ENCODE measurements around the gene KCTD15.
A peak's percentile ranks its signal among the peaks of the same experiment; 100 is the strongest.

Gene KCTD15

GRCh38 chr19:33772102-33772857 is 24.4 kb upstream of the KCTD15 start:
- DNase-seq, result no peak

GRCh38 chr19:33772858-33773180 is 23.9 kb upstream of the KCTD15 start:
- DNase-seq, result no peak

DNA sequence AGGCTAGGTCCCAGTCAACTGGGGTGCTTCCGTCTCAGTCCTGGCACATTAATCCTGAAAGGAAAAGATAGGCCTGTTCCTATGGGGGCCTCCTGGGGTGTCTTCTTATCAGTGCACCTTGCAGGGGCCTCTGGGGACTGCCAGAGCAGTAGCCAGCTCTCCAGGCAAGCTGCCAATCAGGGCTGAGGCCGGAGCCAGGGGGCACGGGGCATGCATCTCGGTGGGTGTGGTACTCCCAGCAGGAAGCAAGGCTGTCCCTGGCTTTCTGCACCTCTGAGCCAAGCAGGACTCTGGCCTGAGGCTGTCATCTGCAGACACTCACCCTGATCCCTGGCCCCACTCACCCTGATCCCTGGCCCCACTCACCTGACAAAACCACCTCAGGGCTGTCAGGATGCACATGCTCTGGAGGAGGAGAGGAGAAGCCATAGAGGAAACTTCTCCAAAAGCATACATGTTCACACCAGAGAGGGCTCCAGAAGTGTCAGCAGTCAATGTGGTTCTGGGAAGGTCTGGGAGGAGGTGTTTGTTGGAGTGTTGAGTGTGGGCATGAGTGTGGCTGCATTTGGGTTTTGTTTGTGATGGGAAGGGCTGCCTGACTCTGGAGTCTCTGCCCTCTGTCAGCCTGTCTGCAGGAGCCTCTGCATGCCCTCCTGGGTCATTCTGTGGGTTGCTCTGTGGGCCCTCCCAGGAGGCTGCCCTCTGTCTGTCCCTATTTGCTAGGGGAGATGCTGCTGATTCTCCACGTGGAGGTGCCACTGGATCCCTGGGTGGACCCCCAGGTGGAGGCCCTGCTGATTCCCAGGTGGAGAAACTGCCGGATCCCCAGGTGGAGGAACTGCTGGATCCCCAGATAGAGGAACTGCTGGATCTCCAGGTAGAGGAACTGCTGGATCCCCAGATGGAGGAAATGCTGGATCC is 22.7 kb upstream of the KCTD15 start:
- DNase-seq, result no peak

DNA sequence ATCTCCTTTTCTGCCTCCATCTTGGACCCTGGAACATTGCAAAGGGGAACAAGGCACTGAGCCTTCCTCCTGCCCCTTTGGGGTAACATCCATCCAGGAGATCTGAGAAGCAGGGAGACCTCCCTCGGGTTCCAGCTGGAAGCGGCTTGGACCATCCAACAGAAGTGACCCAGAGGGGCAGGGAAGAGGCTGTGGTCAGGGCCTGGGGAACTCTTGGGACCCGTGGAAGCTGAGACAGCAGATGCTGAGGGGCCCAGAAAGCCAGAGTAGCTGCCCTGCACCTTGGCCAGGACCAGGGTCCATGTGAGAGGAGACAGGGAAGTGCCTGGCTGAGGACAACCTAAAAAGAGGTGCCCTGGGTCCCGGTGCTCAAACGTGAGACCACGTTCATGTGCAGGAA is 21.9 kb upstream of the KCTD15 start:
- no peak for DNase-seq

- DNase-seq, result no peak
Observed at GRCh38 chr19:33775731-33776487, 20.8 kb upstream of the KCTD15 start.

DNA sequence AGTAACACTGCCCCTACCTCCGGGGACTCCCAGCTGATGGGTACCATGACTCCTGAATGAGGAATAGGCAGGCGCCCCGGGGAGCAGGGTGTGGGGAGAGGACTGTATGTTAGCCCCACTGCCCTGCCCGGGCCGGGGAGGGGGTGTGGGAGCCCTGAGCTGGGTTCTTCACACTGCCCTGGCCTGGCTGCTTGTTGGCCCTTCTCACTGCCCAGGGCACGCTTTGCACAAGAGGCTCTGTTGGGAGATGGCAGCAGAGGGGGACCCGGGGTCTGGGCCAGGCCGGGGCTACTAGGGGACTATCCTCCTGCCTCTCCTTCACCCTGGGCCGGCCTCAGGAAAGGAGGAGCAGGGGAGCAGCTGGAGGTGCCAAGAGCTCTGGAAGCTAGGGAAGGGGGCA is 19.3 kb upstream of the KCTD15 start:
- DNase-seq, result no peak

- DNase-seq, result no peak
Observed at GRCh38 chr19:33777753-33778088, 18.9 kb upstream of the KCTD15 start.

GRCh38 chr19:33778089-33778791 is 18.4 kb upstream of the KCTD15 start:
- peak; percentile 57 to 96 for DNase-seq

- DNase-seq, result no peak
Observed at GRCh38 chr19:33779849-33780248, 16.8 kb upstream of the KCTD15 start.

GRCh38 chr19:33780251-33780650 is 16.4 kb upstream of the KCTD15 start:
- no peak for DNase-seq

GRCh38 chr19:33780746-33781145 is 15.9 kb upstream of the KCTD15 start:
- DNase-seq, result no peak

GRCh38 chr19:33781415-33781935 is 15.2 kb upstream of the KCTD15 start:
- DNase-seq, result no peak

- DNase-seq, result no peak
Observed at GRCh38 chr19:33781996-33782395, 14.7 kb upstream of the KCTD15 start.

DNA sequence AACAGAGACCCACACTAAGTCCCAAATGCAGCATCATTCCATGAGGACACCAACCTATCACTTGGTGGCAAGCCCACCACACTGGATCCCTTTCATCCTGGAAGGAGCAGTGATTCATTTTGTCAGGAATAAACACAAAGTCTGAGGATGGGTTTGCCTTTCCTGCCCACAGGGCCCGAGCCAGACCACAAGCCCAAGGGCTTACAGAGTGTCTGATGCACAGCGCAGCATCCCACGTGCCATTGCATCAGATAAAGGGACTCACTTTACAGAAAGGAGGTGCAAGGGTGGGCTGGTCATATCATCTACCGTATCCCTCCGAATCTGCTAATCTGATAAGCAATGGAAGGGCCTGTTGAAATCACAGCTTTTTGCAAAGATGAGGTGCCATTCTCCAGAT is 12.2 kb upstream of the KCTD15 start:
- DNase-seq, result no peak

DNA sequence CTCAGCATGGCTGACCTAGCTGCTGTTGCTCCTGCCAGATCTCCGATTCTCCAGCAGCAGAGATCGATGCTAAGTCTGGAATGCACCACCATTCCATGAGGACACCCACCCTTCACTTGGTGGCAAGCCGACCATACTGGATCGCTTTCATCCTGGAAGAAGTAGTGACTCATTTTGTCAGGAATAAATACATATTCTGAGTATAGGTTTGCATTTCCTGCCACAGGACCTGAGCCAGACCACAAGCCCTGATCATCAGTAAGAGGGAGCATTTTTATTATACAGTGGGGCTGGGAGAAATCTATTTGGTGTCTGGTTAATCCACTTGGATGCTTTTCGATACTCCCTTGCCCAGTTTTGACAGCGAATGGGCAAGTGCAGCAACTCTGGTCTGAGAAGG is 10.9 kb upstream of the KCTD15 start:
- DNase-seq, result no peak

- DNase-seq, result no peak
Observed at GRCh38 chr19:33788676-33789075, 8.0 kb upstream of the KCTD15 start.

DNA sequence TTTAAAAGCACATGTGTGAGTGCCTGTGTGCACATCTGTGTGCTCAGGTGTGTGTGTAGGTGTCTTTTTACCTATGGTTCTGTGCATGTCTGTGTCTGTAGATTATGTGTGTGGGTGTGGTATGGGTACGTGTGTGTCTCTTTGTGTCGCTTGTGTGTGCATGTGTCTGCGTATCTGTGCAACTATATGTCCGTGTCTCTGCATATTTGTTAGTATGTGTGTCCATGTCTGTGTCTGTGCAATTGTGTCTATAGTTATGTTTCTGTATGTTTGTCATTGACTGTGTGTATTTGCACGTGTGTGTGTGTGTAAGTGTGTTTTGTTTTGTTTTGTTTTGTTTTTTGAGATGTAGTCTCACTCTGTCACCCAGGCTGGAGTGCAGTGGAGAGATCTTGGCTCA is 7.3 kb upstream of the KCTD15 start:
- DNase-seq, result no peak

GRCh38 chr19:33794683-33795369 is 1.8 kb upstream of the KCTD15 start:
- DNase-seq, result no peak

GRCh38 chr19:33795370-33796163 is 1.1 kb upstream of the KCTD15 start:
- peak; percentile 68 to 82 for DNase-seq

- no peak for DNase-seq
Observed at GRCh38 chr19:33797802-33798671, 1.4 kb downstream of the KCTD15 start.
